Neural crest cell (in vitro differentiated cells): ENCODE results near the gene DUS4L. TPM values are rescaled to one million over a fixed set of nuclear protein-coding genes. Genes with fewer than 3 reads are reported as not detected.

Experiments
- DNase-seq: peaks from one replicate; pipeline ENCODE4 v3.0.0; 2021; ENCODE audit warnings: low read depth, mixed read lengths, low spot score
- H3K27ac Mint-ChIP-seq: one replicate; pipeline ENCODE4 v1.8.0; 2021; ENCODE audit warnings: mild to moderate bottlenecking, mixed read lengths; ENCODE audit not compliant: unreplicated experiment
- H3K27me3 Mint-ChIP-seq: 2 replicates; pipeline ENCODE4 v1.8.0; 2021; ENCODE audit warnings: low read depth, mild to moderate bottlenecking, mixed read lengths
- H3K36me3 Mint-ChIP-seq: 2 replicates; pipeline ENCODE4 v1.8.0; 2021; ENCODE audit warnings: low read depth, mild to moderate bottlenecking, mixed read lengths
- H3K4me1 Mint-ChIP-seq: 2 replicates; pipeline ENCODE4 v1.8.0; 2021; ENCODE audit warnings: mixed read lengths
- H3K4me3 Mint-ChIP-seq: one replicate; pipeline ENCODE4 v1.8.0; 2021; ENCODE audit warnings: mild to moderate bottlenecking, mixed read lengths
- H3K9me3 Mint-ChIP-seq: 2 replicates; pipeline ENCODE4 v1.8.0; 2021; ENCODE audit warnings: mixed read lengths
- total RNA-seq: library from RNA; stranded (reverse); gene quantifications from 2 replicates; pipeline ENCODE4 v1.2.1, GENCODE V29; 2021
- TF ChIP-seq, protein P1 (sequence below): fragments of 200-600 bp; sonication (generic); conservative IDR thresholded peaks from 2 replicates; pipeline ENCODE4 v1.5.0; 2021; ENCODE audit warnings: antibody characterized with exemption, mild to moderate bottlenecking

The DUS4L gene
- total RNA-seq, 1 donor from 2014 or later, result 13.2 TPM

DNA sequence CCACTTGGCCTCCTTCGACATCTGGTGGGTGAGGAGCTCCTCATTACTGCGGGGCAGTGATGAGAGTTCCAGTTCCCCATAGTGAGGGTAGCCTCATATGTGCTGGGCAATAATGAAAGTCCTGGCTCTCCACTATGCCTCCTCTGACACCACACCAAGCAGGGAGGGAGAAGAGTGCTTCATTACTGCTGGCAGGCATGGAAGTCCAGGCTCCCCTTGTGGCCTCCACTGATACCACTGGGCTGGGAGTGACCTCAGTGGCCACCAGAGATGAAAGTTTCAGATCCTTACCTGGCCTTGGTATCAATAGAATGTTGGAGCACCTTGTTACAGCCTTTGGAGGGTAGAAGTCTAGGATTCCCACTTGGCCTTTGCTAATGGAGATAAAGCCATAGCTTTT lies 6.5 kb downstream of the DUS4L start:
- Mint-ChIP-seq H3K4me1 (peaks cover 5% of the 10 kb centered on the region), H3K27me3 (no peaks in the 10 kb centered on the region), H3K27ac (no peak overlapping the region), H3K9me3 (no peaks in the 10 kb centered on the region), H3K36me3 (no peaks in the 10 kb centered on the region), H3K4me3 (no peak overlapping the region)
- TF ChIP-seq, protein P1, sequence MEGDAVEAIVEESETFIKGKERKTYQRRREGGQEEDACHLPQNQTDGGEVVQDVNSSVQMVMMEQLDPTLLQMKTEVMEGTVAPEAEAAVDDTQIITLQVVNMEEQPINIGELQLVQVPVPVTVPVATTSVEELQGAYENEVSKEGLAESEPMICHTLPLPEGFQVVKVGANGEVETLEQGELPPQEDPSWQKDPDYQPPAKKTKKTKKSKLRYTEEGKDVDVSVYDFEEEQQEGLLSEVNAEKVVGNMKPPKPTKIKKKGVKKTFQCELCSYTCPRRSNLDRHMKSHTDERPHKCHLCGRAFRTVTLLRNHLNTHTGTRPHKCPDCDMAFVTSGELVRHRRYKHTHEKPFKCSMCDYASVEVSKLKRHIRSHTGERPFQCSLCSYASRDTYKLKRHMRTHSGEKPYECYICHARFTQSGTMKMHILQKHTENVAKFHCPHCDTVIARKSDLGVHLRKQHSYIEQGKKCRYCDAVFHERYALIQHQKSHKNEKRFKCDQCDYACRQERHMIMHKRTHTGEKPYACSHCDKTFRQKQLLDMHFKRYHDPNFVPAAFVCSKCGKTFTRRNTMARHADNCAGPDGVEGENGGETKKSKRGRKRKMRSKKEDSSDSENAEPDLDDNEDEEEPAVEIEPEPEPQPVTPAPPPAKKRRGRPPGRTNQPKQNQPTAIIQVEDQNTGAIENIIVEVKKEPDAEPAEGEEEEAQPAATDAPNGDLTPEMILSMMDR, result no peak
- no peak for DNase-seq

- Mint-ChIP-seq H3K27me3 (no peaks in the 10 kb centered on the region), H3K36me3 (no peaks in the 10 kb centered on the region), H3K9me3 (no peaks in the 10 kb centered on the region), H3K4me1 (no peaks in the 10 kb centered on the region), H3K4me3 (no peak overlapping the region), H3K27ac (no peak overlapping the region)
- TF ChIP-seq, protein P1, result no peak
- DNase-seq, result no peak
These were observed 9.8 kb downstream of the DUS4L start for GRCh38 chr7:107573537-107573936.

- no peak for DNase-seq
- Mint-ChIP-seq H3K36me3 (no peaks in the 10 kb centered on the region), H3K27me3 (no peaks in the 10 kb centered on the region), H3K9me3 (no peaks in the 10 kb centered on the region), H3K27ac (peak overlapping the region; percentile 97), H3K4me1 (peaks cover 19% of the 10 kb centered on the region), H3K4me3 (peak overlapping the region; percentile 96)
- TF ChIP-seq, protein P1, result no peak
These were observed 15.7 kb downstream of the DUS4L start for GRCh38 chr7:107579554-107579884.

DNA sequence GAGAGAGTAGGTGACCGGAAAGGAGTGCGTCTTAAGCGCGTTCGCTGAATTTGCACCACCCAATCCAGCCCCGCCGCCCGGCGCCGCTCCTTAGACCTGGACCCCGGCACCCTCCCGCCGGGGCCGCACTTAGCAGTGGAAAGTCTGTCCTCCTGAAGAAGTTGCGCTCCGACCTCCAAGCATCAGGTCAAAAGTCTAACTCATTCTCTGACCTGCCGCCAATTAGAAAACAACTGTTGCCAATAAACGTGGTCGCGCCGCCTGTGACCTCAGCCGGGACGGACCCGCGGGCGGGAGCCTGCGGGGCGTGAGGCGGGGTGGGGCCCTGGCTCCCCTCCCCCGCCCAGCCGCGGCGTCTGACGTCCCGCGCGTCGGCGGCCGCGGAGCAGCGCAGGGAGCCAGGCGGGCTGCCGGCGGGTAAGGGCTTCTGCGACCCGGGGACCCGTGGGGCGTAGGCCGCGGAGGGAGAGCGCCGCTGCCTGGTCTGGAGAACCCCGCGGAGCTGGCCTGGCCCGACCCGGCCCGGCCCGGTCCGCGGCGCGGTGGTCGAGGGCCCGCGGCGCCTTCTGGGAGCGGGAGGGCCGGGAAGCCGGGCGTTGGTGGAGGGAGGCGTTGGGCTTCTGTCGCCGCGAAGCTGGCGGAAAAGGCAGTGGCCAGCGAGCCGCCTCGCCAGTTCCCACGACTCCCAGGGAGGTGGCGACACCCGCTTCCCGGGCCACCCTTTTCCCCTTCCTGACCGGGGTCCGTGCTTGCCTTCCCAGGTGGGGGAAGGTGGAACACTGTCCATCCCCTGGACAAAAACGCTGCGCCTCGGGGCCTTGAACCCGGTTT lies 16.3 kb downstream of the DUS4L start, which contains the start of gene BCAP29:
TSS of gene BCAP29 (plus strand) at position 362 of the 831 bp plus-strand sequence. CDS start 527 bp downstream, outside the sequence.
- Mint-ChIP-seq H3K27ac (peak within 1 kb of the TSS; percentile 97), H3K36me3 (no peaks in the 10 kb centered on the region), H3K27me3 (no peaks in the 10 kb centered on the region), H3K9me3 (no peaks in the 10 kb centered on the region), H3K4me3 (peak within 1 kb of the TSS; percentile 96), H3K4me1 (peaks cover 19% of the 10 kb centered on the region)
- peak; percentile 71 for DNase-seq
- TF ChIP-seq, protein P1, result peak; percentile 46

- peak overlapping the region; percentile 75 for H3K27ac Mint-ChIP-seq
- TF ChIP-seq, protein P1, result peak; percentile 12
- peak overlapping the region; percentile 90 for H3K4me3 Mint-ChIP-seq
- H3K27me3 Mint-ChIP-seq, result no peaks in the 10 kb centered on the region
- no peaks in the 10 kb centered on the region for H3K9me3 Mint-ChIP-seq
- DNase-seq, result no peak
- H3K36me3 Mint-ChIP-seq, result no peaks in the 10 kb centered on the region
- H3K4me1 Mint-ChIP-seq, result peaks cover 19% of the 10 kb centered on the region
These were observed 17.1 kb downstream of the DUS4L start for GRCh38 chr7:107580716-107581383.
